Neural crest cell (in vitro differentiated cells): ENCODE results near the gene WDR44. TPM values are rescaled to one million over a fixed set of nuclear protein-coding genes. Genes with fewer than 3 reads are reported as not detected.
A peak's percentile ranks its signal among the peaks of the same experiment; 100 is the strongest.

Experiments
- DNase-seq: peaks from one replicate; pipeline ENCODE4 v3.0.0; 2021; ENCODE audit warnings: low read depth, mixed read lengths, low spot score
- H3K27ac Mint-ChIP-seq: one replicate; pipeline ENCODE4 v1.8.0; 2021; ENCODE audit warnings: mild to moderate bottlenecking, mixed read lengths; ENCODE audit not compliant: unreplicated experiment
- H3K27me3 Mint-ChIP-seq: 2 replicates; pipeline ENCODE4 v1.8.0; 2021; ENCODE audit warnings: low read depth, mild to moderate bottlenecking, mixed read lengths
- H3K36me3 Mint-ChIP-seq: 2 replicates; pipeline ENCODE4 v1.8.0; 2021; ENCODE audit warnings: low read depth, mild to moderate bottlenecking, mixed read lengths
- H3K4me1 Mint-ChIP-seq: 2 replicates; pipeline ENCODE4 v1.8.0; 2021; ENCODE audit warnings: mixed read lengths
- H3K4me3 Mint-ChIP-seq: one replicate; pipeline ENCODE4 v1.8.0; 2021; ENCODE audit warnings: mild to moderate bottlenecking, mixed read lengths
- H3K9me3 Mint-ChIP-seq: 2 replicates; pipeline ENCODE4 v1.8.0; 2021; ENCODE audit warnings: mixed read lengths
- total RNA-seq: library from RNA; stranded (reverse); gene quantifications from 2 replicates; pipeline ENCODE4 v1.2.1, GENCODE V29; 2021
- TF ChIP-seq, protein P1 (sequence below): fragments of 200-600 bp; sonication (generic); conservative IDR thresholded peaks from 2 replicates; pipeline ENCODE4 v1.5.0; 2021; ENCODE audit warnings: antibody characterized with exemption, mild to moderate bottlenecking

The WDR44 gene
- total RNA-seq, 1 donor from 2014 or later = 10.9 TPM

DNA sequence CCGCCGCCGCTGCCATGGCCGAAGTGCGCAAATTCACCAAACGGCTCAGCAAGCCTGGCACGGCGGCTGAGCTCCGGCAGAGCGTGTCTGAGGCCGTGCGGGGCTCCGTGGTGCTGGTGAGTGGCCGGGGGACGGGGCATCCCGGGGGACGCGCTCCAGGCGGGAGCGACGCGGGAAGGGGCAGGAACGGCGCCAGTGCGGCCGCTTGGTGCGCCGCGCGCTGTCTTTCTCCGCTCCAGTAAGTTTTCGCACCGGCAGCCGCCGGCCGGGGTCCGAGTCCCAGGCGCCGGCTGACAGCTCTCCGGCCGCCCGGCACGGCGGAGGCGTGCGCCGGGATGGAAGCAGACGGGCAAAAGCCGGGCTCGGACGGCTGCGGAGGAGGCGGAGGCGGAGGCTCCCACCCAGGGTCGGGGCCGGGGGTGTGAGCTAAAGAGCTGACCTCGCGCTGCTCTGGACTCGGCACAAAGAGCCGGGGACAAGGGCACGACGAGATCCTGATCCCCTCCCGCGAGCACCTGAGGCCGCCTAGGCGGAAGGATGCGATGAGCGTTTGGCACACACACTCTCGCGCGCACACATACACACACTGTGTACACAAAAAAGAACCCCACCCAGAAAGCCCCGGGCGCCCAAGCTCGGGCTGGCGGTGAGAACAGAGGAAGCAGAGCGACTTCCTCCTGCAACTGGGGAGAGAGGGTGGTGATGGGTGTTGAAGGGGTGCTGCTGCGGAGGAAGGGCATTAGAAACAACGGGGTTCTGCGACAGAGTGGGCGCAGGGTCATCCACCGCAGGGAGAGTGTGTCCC, 150.3 kb downstream of the WDR44 start:
- peaks cover 3% of the 10 kb centered on the region for H3K27me3 Mint-ChIP-seq
- peaks cover 27% of the 10 kb centered on the region for H3K4me1 Mint-ChIP-seq
- DNase-seq = peak; percentile 4
- H3K36me3 Mint-ChIP-seq = no peaks in the 10 kb centered on the region
- H3K27ac Mint-ChIP-seq = peak overlapping the region; percentile 19
- TF ChIP-seq, protein P1, sequence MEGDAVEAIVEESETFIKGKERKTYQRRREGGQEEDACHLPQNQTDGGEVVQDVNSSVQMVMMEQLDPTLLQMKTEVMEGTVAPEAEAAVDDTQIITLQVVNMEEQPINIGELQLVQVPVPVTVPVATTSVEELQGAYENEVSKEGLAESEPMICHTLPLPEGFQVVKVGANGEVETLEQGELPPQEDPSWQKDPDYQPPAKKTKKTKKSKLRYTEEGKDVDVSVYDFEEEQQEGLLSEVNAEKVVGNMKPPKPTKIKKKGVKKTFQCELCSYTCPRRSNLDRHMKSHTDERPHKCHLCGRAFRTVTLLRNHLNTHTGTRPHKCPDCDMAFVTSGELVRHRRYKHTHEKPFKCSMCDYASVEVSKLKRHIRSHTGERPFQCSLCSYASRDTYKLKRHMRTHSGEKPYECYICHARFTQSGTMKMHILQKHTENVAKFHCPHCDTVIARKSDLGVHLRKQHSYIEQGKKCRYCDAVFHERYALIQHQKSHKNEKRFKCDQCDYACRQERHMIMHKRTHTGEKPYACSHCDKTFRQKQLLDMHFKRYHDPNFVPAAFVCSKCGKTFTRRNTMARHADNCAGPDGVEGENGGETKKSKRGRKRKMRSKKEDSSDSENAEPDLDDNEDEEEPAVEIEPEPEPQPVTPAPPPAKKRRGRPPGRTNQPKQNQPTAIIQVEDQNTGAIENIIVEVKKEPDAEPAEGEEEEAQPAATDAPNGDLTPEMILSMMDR = no peak
- peak overlapping the region; percentile 90 for H3K4me3 Mint-ChIP-seq
- peaks cover under 1% of the 10 kb centered on the region for H3K9me3 Mint-ChIP-seq

DNA sequence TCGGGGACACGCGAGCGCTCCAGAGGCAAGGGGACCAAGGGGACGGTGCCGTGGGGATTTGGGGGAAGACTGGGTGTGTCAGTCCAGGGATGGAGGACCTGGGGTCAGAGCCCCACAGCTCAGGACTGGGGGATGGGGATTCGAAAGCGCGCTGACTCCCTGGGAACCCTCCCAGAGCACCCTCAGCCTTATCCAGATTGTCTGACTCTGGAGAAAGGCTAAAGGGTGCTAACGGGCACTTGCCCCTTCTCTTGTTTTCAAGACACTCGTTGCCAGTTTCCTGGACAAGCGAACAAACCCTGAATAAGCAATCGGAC, 150.8 kb downstream of the WDR44 start:
- Mint-ChIP-seq H3K4me3 (peak overlapping the region; percentile 90), H3K27ac (peak overlapping the region; percentile 19), H3K9me3 (no peaks in the 10 kb centered on the region)

DNA sequence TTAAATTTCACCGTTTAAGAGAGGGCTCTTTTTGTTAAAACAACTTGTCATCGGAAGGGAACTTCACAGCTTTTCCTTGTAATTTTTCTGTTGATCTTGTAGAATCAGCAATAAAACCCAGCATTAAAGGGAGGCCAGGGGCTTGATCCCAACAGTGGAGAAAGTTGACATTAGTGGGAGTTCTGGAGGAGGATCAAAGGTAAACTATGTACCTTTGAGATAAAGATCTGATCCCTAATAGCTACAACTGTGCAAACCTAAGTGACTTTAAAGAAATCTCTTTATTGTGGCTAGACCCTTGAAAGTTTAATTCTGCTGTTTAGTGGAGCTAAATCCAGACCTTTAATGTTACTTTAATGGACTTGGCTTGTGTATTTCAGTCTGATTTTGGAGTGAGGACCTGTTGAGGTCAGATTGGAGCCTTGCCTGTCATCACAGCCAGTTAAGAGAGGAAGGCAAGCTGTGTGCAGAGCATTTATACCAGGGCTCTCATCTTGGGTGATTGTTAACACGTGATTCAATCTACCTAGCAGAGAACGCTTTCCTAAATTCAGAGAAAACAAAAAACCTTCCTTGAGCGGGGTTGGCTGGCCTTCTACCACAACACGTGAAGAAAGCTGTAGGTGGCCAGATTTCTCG, 151.4 kb downstream of the WDR44 start:
- peaks cover 3% of the 10 kb centered on the region for H3K36me3 Mint-ChIP-seq
- DNase-seq = no peak
- H3K4me3 Mint-ChIP-seq = peak overlapping the region; percentile 90
- no peaks in the 10 kb centered on the region for H3K9me3 Mint-ChIP-seq
- H3K27ac Mint-ChIP-seq = no peak overlapping the region
- TF ChIP-seq, protein P1 = no peak
- peaks cover 27% of the 10 kb centered on the region for H3K4me1 Mint-ChIP-seq
- peaks cover 3% of the 10 kb centered on the region for H3K27me3 Mint-ChIP-seq

More for the DNA sequence above, 150.8 kb downstream of the WDR44 start:
- H3K27me3 Mint-ChIP-seq = peaks cover 3% of the 10 kb centered on the region
- DNase-seq = no peak
- no peaks in the 10 kb centered on the region for H3K36me3 Mint-ChIP-seq
- TF ChIP-seq, protein P1 = no peak
- peaks cover 27% of the 10 kb centered on the region for H3K4me1 Mint-ChIP-seq

DNA sequence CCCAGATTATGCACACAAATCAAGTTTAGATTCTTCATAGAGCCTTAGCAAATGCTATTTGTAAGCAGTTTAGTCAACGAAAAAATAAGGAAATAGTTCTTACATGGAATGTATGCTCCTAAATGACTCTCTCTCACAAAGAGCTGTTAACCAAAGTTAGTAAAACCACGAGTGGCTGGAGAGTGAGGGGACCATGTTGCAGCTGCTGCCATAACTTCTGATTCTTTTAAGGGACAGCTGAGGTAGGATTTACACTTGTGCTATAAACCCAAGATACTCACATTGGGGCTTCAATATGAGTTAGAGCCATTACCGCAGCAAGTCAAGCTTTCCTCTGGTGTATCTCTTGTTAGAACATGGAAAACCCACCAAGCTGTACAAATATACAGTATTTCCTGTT, 152.4 kb downstream of the WDR44 start:
- Mint-ChIP-seq H3K27ac (no peak overlapping the region), H3K9me3 (peaks cover 2% of the 10 kb centered on the region)

DNA sequence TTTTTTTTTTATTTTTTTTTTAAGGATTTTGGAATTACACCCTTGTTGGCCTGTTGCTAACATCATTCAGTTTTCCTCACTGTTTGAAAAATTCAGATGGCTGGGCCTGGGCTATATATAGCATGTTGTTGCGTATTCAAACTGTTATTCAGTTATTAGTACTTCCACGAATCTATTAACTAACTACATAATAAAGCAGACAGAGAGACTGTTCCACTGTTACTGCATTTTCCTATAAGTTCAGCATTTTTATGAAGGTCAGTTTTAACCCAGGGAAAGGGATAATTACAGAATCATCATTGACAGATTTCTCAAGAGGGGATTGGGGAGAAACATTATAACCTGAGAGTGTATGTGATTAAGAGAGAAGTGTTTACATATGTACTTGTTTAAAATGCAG, 152.8 kb downstream of the WDR44 start:
- TF ChIP-seq, protein P1 = no peak
- Mint-ChIP-seq H3K4me1 (peaks cover 27% of the 10 kb centered on the region), H3K4me3 (no peak overlapping the region), H3K27ac (no peak overlapping the region), H3K9me3 (peaks cover 4% of the 10 kb centered on the region), H3K27me3 (peaks cover 3% of the 10 kb centered on the region), H3K36me3 (peaks cover 4% of the 10 kb centered on the region)
- DNase-seq = no peak

More for the DNA sequence above, 152.4 kb downstream of the WDR44 start:
- H3K4me3 Mint-ChIP-seq = no peak overlapping the region
- DNase-seq = no peak
- peaks cover 4% of the 10 kb centered on the region for H3K36me3 Mint-ChIP-seq
- TF ChIP-seq, protein P1 = no peak
- peaks cover 3% of the 10 kb centered on the region for H3K27me3 Mint-ChIP-seq
- peaks cover 27% of the 10 kb centered on the region for H3K4me1 Mint-ChIP-seq
